Endodermal cell (in vitro differentiated cells): ENCODE measurements around the gene UROC1. TPM values are rescaled to one million over a fixed set of nuclear protein-coding genes. Genes with fewer than 3 reads are reported as not detected.

Experiments
- DNase-seq: peaks from one replicate; pipeline ENCODE4 v3.0.0-alpha.2; 2017
- H3K27ac ChIP-seq: 2 replicates; pipeline ENCODE4 v1.5.1; 2013; ENCODE audit warnings: mild to moderate bottlenecking, low read depth, low read length, moderate library complexity
- H3K27me3 ChIP-seq: 2 replicates; pipeline ENCODE4 v1.6.1; 2013; ENCODE audit warnings: mild to moderate bottlenecking, low read length, moderate library complexity; ENCODE audit not compliant: insufficient read depth, control insufficient read depth, poor library complexity, severe bottlenecking
- H3K36me3 ChIP-seq: 2 replicates; pipeline ENCODE4 v1.7.0; 2013; ENCODE audit warnings: mild to moderate bottlenecking, low read length, moderate library complexity; ENCODE audit not compliant: control insufficient read depth, insufficient read depth
- H3K4me1 ChIP-seq: one replicate; pipeline ENCODE4 v1.7.0; 2013; ENCODE audit warnings: low read length; ENCODE audit not compliant: control insufficient read depth, insufficient read depth
- H3K4me3 ChIP-seq: 2 replicates; pipeline ENCODE4 v1.5.1; 2013; ENCODE audit warnings: mild to moderate bottlenecking, low read length, moderate library complexity
- H3K9ac ChIP-seq: 2 replicates; pipeline ENCODE4 v1.6.1; 2013; ENCODE audit warnings: mild to moderate bottlenecking, low read length, moderate library complexity; ENCODE audit not compliant: poor library complexity, severe bottlenecking; ENCODE audit errors: extremely low read depth
- H3K9me3 ChIP-seq: 2 replicates; pipeline ENCODE4 v1.6.1; 2013; ENCODE audit warnings: mild to moderate bottlenecking, low read length, moderate library complexity; ENCODE audit not compliant: control insufficient read depth
- H3K27ac Mint-ChIP-seq: 2 replicates; pipeline ENCODE4 v1.8.0; 2020; ENCODE audit warnings: mixed read lengths
- H3K27me3 Mint-ChIP-seq: 2 replicates; pipeline ENCODE4 v1.8.0; 2021; ENCODE audit warnings: mild to moderate bottlenecking, mixed read lengths; ENCODE audit not compliant: insufficient read depth
- H3K36me3 Mint-ChIP-seq: 2 replicates; pipeline ENCODE4 v1.8.0; 2020; ENCODE audit warnings: low read depth, mixed read lengths
- H3K4me1 Mint-ChIP-seq: 2 replicates; pipeline ENCODE4 v1.8.0; 2020; ENCODE audit warnings: mixed read lengths
- H3K4me3 Mint-ChIP-seq: 2 replicates; pipeline ENCODE4 v1.8.0; 2020; ENCODE audit warnings: mild to moderate bottlenecking, moderate library complexity, mixed read lengths
- H3K9me3 Mint-ChIP-seq: 2 replicates; pipeline ENCODE4 v1.8.0; 2020; ENCODE audit warnings: mild to moderate bottlenecking, mixed read lengths
- CTCF ChIP-seq: fragments of 200-600 bp; sonication (generic); conservative IDR thresholded peaks from 2 replicates; pipeline ENCODE4 v1.5.0; 2021; ENCODE audit warnings: antibody characterized with exemption, mild to moderate bottlenecking
- WGBS, 2 experiments: methylation state at CpG; one replicate each; pipeline versions ENCODE4 v1.1.5 to v1.1.7; 2013; ENCODE audit warnings: missing lambda C conversion rate in 2 of 2, mixed read lengths in 1 of 2; ENCODE audit not compliant: insufficient coverage in 1 of 2, insufficient read length in 1 of 2; 5-methylcytosine and 5-hydroxymethylcytosine counted together
- total RNA-seq, 2 donors: library from RNA; stranded (reverse); fragmentation: NEBNext Ultra II Directional in 1 of 2; extraction: Animal tissue kit (Norgen Biotek cat#: 25700) in 1 of 2; gene quantifications; 2 replicates in 1 of 2; 3 replicates in 1 of 2; pipeline ENCODE4 v1.2.1, GENCODE V29; 2021

UROC1 gene
- total RNA-seq, 2 donors from 2014 or later, result not detected

DNA sequence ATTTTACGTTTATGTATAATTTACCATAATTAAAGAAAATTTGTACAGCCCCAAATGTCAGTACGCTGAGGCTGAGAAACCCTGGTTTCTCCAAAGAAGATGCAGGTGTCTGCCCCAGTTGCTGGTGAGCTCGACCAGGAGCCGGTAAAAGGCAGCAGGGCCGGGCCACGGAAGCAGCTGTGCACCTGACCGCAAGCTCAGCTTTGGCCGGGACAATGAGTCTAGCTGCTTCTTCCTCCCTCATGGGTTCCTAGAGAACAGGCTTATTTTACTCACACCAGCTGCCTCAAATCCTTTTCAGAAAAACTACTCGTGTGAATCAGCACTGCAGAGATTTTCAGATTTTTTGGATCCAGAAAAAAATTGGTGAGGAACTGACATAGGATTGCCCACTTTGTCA, 23.8 kb downstream of the UROC1 start:
- no peak overlapping the region for H3K4me3 ChIP-seq
- H3K36me3 ChIP-seq, result no peaks in the 10 kb centered on the region
- H3K27ac ChIP-seq, result no peak overlapping the region
- no peak overlapping the region for H3K4me3 Mint-ChIP-seq
- H3K27me3 ChIP-seq, result no peaks in the 10 kb centered on the region
- H3K36me3 Mint-ChIP-seq, result no peaks in the 10 kb centered on the region
- no peak for DNase-seq
- TF ChIP-seq CTCF, result no peak
- H3K9me3 Mint-ChIP-seq, result no peaks in the 10 kb centered on the region
- peaks cover 2% of the 10 kb centered on the region for H3K4me1 Mint-ChIP-seq
- no peaks in the 10 kb centered on the region for H3K9me3 ChIP-seq
- peaks cover 2% of the 10 kb centered on the region for H3K4me1 ChIP-seq
- no peaks in the 10 kb centered on the region for H3K27me3 Mint-ChIP-seq
- H3K9ac ChIP-seq, result no peak overlapping the region
- 91 to 95% methylated on average over 7 to 9 of the region's 9 CpGs for WGBS, 2 experiments
- no peak overlapping the region for H3K27ac Mint-ChIP-seq

- no peak overlapping the region for H3K27ac Mint-ChIP-seq
- no peaks in the 10 kb centered on the region for H3K27me3 Mint-ChIP-seq
- DNase-seq, result no peak
- no peak overlapping the region for H3K9ac ChIP-seq
- H3K9me3 Mint-ChIP-seq, result no peaks in the 10 kb centered on the region
- H3K27ac ChIP-seq, result no peak overlapping the region
- no peaks in the 10 kb centered on the region for H3K4me1 ChIP-seq
- no peak overlapping the region for H3K4me3 ChIP-seq
- H3K9me3 ChIP-seq, result no peaks in the 10 kb centered on the region
- no peaks in the 10 kb centered on the region for H3K36me3 Mint-ChIP-seq
- WGBS, 2 experiments, result 89 to 90% methylated on average over 14 of the region's 14 CpGs
- H3K36me3 ChIP-seq, result no peaks in the 10 kb centered on the region
- no peaks in the 10 kb centered on the region for H3K4me1 Mint-ChIP-seq
- TF ChIP-seq CTCF, result no peak
- H3K27me3 ChIP-seq, result no peaks in the 10 kb centered on the region
- H3K4me3 Mint-ChIP-seq, result no peak overlapping the region
Measured at GRCh38 chr3:126493051-126493450, 24.5 kb downstream of the UROC1 start.

GRCh38 chr3:126491221-126492013, 26.2 kb downstream of the UROC1 start:
- no peak for TF ChIP-seq CTCF
- no peaks in the 10 kb centered on the region for H3K4me1 ChIP-seq
- no peaks in the 10 kb centered on the region for H3K4me1 Mint-ChIP-seq
- DNase-seq, result no peak
- no peaks in the 10 kb centered on the region for H3K36me3 Mint-ChIP-seq
- H3K27ac Mint-ChIP-seq, result no peak overlapping the region
- H3K27ac ChIP-seq, result no peak overlapping the region
- no peaks in the 10 kb centered on the region for H3K36me3 ChIP-seq
- no peaks in the 10 kb centered on the region for H3K27me3 ChIP-seq
- H3K9me3 Mint-ChIP-seq, result no peaks in the 10 kb centered on the region
- 87 to 93% methylated on average over 14 to 21 of the region's 21 CpGs for WGBS, 2 experiments
- H3K27me3 Mint-ChIP-seq, result no peaks in the 10 kb centered on the region
- H3K9ac ChIP-seq, result no peak overlapping the region
- no peak overlapping the region for H3K4me3 Mint-ChIP-seq
- no peak overlapping the region for H3K4me3 ChIP-seq
- no peaks in the 10 kb centered on the region for H3K9me3 ChIP-seq
